ENCODE data around the gene CCDC88B.

CCDC88B gene

DNA sequence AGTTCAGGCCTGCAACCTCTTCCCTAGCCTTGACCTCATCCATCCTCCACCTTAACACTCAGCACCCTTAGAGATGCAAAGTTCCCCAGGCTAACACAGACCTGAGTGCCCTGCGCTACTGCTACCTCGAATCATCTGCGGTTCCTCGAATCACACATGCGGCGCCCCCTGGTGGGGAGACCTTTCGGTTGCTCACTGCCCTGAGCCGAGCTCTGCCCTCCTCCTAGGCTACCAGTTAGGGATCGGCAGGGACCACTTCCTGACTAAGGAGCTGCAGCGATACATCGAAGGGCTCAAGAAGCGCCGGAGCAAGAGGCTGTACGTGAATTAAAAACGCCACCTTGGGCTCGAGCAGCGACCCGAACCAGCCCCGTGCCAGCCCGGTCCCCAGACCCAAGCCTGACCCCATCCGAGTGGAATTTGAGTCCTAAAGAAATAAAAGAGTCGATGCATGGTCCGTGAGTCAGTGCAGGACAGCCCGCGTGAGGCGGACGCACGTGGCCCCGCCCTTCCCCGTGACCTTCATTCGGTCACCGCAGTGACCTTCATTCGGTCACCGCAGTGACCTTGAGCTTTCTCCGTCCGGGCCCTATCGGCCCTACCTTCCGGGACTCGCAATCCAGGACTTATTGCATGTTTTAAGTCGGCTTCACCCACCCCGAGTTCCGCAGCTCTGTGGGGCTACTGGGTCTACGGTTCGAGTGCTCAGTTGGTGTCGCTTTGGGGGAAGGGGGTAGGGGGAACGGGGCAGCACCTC lies 35.5 kb upstream of the CCDC88B start (continued):
- TF ChIP-seq ZNF747 (tag by site-specific recombination; IDR thresholded peaks at IDR 0.05) (no peak), SP7 (tag by site-specific recombination; IDR thresholded peaks at IDR 0.05) (no peak), ZNF350 (tag by site-specific recombination; IDR thresholded peaks at IDR 0.05) (no peak), ZXDB (tag by site-specific recombination; IDR thresholded peaks at IDR 0.05) (0 out of 2 replicates have a peak, but pooled peaks have one; percentile 23), ZNF48 (tag by site-specific recombination; IDR thresholded peaks at IDR 0.05) (no peak), YY1 (tag by site-specific recombination; IDR thresholded peaks at IDR 0.05) (no peak), ZNF37A (tag by site-specific recombination; IDR thresholded peaks at IDR 0.05) (no peak), ZNF843 (tag by site-specific recombination; IDR thresholded peaks at IDR 0.05) (no peak), ZNF624 (tag by site-specific recombination; IDR thresholded peaks at IDR 0.05) (no peak), ZBTB21 (tag by site-specific recombination; IDR thresholded peaks at IDR 0.05) (no peak), ZNF155 (tag by site-specific recombination; IDR thresholded peaks at IDR 0.05) (no peak), GLI4 (tag by site-specific recombination; IDR thresholded peaks at IDR 0.05) (no peak), ZNF132 (tag by site-specific recombination; IDR thresholded peaks at IDR 0.05; ENCODE audit: borderline replicate concordance) (no peak), ZNF23 (tag by site-specific recombination; IDR thresholded peaks at IDR 0.05; ENCODE audit: borderline replicate concordance) (no peak), ZNF560 (tag by site-specific recombination; IDR thresholded peaks at IDR 0.05; ENCODE audit: borderline replicate concordance) (no peak), ZFP3 (tag by site-specific recombination; IDR thresholded peaks at IDR 0.05; ENCODE audit: low read depth) (no peak), ZNF501 (tag by site-specific recombination; IDR thresholded peaks at IDR 0.05) (peak; percentile 57; the same call in 1 of the 2 replicates), REPIN1 (tag by site-specific recombination; IDR thresholded peaks at IDR 0.05; ENCODE audit: low read depth) (no peak), ZNF830 (tag by site-specific recombination; IDR thresholded peaks at IDR 0.05; ENCODE audit: low read depth) (no peak), ZEB2 (tag by site-specific recombination; IDR thresholded peaks at IDR 0.05) (peak; percentile 83), ZNF433 (tag by site-specific recombination; IDR thresholded peaks at IDR 0.05; ENCODE audit: low read depth) (no peak), ZNF423 (tag by site-specific recombination; IDR thresholded peaks at IDR 0.05) (no peak), ZNF580 (tag by site-specific recombination; IDR thresholded peaks at IDR 0.05) (0 out of 2 replicates have a peak, but pooled peaks have one; percentile 33), ZNF202 (tag by site-specific recombination; IDR thresholded peaks at IDR 0.05; ENCODE audit: borderline replicate concordance) (no peak), KLF9 (tag by site-specific recombination; IDR thresholded peaks at IDR 0.05; ENCODE audit: low read depth) (no peak), YY2 (tag by site-specific recombination; IDR thresholded peaks at IDR 0.05) (no peak), ZNF670 (tag by site-specific recombination; IDR thresholded peaks at IDR 0.05; ENCODE audit: low read depth) (no peak), ZSCAN16 (tag by site-specific recombination; IDR thresholded peaks at IDR 0.05) (no peak), ZFP37 (tag by site-specific recombination; IDR thresholded peaks at IDR 0.05) (no peak), ZBTB17 (tag by site-specific recombination; IDR thresholded peaks at IDR 0.05) (peak; percentile 93), ZNF514 (tag by site-specific recombination; IDR thresholded peaks at IDR 0.05) (no peak), ZNF610 (tag by site-specific recombination; IDR thresholded peaks at IDR 0.05; ENCODE audit: borderline replicate concordance) (no peak), ZNF404 (tag by site-specific recombination; IDR thresholded peaks at IDR 0.05) (no peak), FEZF1 (tag by site-specific recombination; IDR thresholded peaks at IDR 0.05) (no peak)
- TF ChIP-seq, protein P1, sequence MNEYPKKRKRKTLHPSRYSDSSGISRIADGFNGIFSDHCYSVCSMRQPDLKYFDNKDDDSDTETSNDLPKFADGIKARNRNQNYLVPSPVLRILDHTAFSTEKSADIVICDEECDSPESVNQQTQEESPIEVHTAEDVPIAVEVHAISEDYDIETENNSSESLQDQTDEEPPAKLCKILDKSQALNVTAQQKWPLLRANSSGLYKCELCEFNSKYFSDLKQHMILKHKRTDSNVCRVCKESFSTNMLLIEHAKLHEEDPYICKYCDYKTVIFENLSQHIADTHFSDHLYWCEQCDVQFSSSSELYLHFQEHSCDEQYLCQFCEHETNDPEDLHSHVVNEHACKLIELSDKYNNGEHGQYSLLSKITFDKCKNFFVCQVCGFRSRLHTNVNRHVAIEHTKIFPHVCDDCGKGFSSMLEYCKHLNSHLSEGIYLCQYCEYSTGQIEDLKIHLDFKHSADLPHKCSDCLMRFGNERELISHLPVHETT (tag by site-specific recombination; IDR thresholded peaks at IDR 0.05): no peak
- TF ChIP-seq, protein P2, sequence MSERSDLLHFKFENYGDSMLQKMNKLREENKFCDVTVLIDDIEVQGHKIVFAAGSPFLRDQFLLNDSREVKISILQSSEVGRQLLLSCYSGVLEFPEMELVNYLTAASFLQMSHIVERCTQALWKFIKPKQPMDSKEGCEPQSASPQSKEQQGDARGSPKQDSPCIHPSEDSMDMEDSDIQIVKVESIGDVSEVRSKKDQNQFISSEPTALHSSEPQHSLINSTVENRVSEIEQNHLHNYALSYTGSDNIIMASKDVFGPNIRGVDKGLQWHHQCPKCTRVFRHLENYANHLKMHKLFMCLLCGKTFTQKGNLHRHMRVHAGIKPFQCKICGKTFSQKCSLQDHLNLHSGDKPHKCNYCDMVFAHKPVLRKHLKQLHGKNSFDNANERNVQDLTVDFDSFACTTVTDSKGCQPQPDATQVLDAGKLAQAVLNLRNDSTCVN (tag by site-specific recombination; optimal IDR thresholded peaks at IDR 0.05): peak; percentile 37
- TF ChIP-seq, protein P3, sequence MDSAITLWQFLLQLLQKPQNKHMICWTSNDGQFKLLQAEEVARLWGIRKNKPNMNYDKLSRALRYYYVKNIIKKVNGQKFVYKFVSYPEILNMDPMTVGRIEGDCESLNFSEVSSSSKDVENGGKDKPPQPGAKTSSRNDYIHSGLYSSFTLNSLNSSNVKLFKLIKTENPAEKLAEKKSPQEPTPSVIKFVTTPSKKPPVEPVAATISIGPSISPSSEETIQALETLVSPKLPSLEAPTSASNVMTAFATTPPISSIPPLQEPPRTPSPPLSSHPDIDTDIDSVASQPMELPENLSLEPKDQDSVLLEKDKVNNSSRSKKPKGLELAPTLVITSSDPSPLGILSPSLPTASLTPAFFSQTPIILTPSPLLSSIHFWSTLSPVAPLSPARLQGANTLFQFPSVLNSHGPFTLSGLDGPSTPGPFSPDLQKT (IDR thresholded peaks at IDR 0.05; ENCODE audit: borderline replicate concordance, low read depth, low read length): no peak
- TF ChIP-seq, protein P4, sequence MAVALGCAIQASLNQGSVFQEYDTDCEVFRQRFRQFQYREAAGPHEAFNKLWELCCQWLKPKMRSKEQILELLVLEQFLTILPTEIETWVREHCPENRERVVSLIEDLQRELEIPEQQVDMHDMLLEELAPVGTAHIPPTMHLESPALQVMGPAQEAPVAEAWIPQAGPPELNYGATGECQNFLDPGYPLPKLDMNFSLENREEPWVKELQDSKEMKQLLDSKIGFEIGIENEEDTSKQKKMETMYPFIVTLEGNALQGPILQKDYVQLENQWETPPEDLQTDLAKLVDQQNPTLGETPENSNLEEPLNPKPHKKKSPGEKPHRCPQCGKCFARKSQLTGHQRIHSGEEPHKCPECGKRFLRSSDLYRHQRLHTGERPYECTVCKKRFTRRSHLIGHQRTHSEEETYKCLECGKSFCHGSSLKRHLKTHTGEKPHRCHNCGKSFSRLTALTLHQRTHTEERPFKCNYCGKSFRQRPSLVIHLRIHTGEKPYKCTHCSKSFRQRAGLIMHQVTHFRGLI (tag by site-specific recombination; IDR thresholded peaks at IDR 0.05): no peak
